Measurements from ENCODE around the gene OTOR.

The OTOR gene, protein sequence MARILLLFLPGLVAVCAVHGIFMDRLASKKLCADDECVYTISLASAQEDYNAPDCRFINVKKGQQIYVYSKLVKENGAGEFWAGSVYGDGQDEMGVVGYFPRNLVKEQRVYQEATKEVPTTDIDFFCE

DNA sequence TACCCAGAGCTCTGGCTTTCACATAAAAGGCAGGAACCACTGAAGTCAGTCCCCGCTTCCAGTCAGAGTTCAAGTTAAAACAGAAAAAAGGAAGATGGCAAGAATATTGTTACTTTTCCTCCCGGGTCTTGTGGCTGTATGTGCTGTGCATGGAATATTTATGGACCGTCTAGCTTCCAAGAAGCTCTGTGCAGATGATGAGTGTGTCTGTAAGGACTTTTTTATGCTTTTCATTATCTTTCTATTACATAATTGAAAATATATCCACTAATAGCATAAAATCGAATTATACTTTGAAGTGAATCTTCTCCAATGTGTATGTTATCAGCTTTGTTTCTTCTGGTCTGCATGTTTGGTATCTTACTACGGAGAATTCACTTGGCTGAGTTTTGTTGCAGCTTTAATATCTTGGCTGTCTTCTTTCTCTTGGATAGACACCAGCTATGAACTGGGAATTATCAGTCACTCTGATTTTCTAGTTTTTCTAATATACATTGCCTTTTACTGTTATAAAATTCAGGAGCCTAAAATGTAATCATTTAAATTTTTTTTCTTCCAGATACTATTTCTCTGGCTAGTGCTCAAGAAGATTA lies at the start of gene OTOR:
Gene OTOR, plus strand, starts transcription at position 51 of the 593 bp plus-strand sequence. Its CDS starts 44 bp downstream, at position 95.
- no peak for DNase-seq (ENCODE audit: low read depth)

DNA sequence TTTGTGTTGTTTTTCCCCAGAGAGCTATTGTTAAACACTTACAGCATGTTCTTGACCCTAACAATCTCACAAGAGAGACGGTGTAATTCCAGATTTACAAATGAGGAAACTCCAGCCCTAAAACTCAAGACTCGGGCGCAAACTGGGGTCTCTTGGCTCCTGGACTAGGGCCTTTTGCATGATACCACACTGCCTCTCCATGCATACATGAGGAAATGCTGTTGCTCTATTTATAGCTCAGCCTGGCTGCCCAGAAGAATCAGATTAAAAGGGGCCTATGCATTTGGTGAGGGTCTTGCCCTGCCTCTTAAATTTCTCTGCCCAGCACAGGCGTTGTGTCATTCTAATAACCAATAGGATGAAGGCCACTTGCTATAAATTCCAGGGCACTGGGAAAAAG lies 48.9 kb upstream of the OTOR start:
- no peak for DNase-seq (ENCODE audit: low read depth)

DNA sequence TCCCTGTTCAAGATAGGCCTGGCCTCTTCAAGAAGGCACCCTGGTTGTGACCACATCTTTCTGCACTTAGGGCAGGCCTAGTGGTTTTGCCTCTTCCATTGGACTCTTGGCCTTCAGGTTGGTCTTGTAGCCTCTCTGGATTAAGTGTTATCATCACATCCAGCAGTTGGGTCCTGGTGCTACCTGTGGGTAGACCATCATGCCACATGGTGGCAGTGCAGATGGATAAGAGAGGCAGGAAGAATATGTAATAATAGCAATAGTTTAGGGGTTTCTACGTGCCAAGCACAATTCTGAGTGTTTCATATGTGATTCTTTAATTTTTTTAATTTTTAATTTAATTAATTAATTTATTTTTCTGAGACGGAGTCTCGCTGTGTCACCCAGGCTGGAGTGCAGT lies 46.9 kb upstream of the OTOR start:
- DNase-seq (ENCODE audit: low read depth) = no peak

DNA sequence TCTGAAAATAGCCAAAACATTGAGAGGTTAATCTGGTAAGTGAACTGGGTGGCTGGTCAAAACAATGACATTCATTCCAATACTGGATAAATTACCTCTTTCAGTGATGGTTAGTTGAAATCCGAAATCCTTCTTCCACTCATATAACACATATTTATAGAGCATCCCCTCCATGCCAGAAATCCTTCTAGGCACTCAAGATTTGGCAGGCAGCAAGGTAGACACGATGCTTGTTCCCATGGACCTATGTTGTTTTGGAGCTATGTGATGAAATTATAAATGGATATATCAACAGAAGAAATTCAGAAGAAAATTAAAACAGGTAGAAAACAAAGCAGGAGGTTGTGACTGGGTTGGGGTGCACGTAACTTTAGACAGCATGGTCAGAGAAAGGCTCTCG lies 44.6 kb upstream of the OTOR start:
- DNase-seq (ENCODE audit: low read depth) = no peak

DNA sequence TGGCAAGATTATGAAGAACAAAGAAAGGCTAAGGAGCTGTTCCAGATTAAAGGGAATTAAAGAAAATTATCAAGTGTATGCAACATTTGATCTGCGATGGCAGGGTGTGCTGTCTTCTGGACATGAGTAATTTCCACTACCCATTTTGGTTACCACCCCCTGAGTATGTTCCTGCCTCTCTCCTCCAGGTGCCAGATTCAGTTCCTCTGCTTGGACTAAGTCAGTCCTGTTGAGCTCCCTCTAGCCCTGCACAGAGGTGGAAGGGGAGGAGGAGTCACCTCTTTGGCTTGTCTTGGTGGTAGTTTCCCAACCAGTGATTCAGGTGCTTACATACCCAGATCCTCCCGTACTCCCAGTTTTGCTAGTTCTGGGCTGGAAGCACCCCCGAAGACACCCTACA lies 40.5 kb upstream of the OTOR start:
- DNase-seq (ENCODE audit: low read depth) = no peak

DNA sequence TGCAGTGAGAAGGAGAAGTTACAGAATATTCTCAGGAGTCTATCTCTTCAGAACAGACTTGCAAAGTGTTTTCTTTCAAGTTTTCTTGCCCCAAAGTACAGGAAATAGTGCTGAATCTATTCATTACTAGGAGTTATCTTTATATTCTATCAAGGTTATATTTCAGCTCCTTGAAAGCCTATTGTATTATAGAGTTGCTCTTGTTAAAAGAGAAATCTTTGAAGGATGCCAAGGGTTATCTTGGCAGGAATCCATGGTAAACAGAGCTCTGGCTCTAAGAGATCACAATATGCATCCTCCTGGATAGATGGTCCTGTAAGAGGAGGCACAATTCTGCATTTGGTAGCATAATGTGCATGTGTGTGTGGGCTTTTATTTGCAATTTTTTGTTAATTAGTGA lies 39.6 kb upstream of the OTOR start:
- DNase-seq (ENCODE audit: low read depth) = no peak

DNA sequence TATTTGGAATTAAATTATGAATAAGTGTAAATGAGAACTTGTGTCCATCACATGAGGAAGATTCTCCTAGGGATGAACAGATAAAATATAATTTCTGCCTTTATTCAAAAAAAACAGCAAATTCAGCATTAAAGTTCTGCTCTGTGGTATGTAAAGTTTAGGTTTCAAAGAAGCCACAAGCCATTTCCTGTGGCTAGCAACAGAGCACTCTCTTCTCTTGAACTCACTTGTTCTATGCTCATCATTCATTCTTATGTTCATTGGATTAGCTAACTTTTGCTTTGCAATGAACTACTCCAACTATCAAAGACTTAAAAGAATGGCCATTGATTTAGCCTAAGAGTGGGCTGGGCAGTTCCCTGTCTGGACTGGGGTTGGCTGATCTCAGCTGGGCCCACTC lies 39.1 kb upstream of the OTOR start:
- no peak for DNase-seq (ENCODE audit: low read depth)

DNA sequence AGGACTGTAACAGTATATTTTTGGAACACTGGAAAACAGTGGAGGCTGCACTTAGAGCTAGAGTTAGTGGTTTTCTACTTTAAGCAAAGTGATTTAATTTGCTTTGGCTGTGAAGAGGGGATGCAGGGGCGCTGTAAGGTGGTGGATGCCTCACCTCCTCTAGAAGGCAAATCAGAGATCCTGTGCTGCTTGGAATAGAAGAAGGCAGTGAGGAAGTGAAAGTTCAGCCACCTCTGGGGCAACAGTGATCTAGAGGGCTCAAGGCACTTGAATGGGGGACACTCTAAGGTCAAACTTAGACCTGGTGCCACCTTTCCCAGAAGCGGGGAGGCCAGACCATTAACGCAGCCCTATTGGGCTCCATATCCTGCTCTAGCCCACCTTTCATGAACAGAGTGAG lies 37.4 kb upstream of the OTOR start:
- no peak for DNase-seq (ENCODE audit: low read depth)

DNA sequence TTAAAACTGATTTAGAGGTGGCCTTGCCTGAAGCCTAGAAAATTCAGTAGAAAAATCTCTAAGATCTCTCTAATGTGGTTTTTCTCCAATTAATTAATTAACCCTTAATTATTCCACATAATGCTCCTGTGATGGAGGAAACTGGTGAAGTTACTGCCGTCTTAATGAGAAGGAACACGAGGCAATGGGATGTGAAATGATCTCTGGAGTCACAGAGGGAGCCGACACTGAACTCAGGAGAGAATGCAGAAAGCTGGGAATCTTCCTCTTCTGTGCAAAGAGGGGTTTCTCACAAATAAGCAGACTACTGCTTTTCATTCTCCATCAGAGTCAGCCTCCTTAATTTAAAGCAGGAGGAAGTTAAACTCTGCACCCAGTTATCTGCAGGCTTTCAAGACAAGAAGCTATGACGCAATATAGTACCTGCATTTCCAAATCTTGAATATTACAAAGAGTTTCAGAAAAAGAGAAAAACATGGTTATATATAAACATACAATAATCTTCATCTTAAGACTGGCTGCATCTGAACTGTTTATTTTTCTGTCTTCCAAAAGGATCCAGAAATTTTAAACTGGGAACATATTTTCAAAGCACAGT lies 36.4 kb upstream of the OTOR start:
- DNase-seq (ENCODE audit: low read depth) = no peak

DNA sequence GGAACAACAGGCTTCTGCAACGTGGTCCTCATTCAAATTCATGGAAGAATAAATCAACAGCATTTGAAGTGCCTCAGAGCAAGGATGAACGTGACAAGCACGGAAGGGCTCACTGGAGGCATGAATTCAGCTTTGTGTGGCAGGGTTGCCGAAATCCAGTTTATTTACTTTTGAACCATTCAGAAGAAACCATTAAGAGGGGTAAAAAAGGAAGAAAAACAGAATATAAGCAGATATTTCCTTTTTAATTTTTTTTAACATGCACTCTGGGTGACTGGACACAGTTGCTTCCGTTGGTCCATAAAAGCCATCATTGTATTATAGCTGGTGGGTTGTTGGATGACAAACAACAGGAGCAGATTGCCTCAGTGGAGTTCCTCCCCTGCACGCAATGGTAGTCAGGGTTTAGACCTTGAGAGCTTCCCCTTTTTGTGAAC lies 35.6 kb upstream of the OTOR start:
- DNase-seq (ENCODE audit: low read depth) = no peak

DNA sequence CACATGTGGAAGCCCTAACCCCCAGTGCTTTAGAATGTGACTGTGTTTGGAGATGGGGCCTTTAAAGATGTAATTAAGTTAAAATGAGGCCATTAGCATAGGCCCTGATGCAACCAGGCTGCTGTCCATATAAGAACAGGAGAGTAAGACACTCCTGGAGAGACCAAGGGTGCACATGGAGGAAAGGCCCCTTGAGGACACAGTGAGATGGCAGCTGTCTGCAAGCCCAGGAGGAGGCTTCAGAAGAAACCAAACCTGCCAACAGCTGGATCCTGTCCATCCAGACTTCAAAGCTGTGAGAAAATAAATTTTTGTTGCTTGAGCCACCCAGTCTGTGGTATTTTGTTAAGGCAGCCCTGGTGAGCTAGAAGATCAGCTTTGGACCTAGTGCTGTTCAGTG lies 35.1 kb upstream of the OTOR start:
- no peak for DNase-seq (ENCODE audit: low read depth)

DNA sequence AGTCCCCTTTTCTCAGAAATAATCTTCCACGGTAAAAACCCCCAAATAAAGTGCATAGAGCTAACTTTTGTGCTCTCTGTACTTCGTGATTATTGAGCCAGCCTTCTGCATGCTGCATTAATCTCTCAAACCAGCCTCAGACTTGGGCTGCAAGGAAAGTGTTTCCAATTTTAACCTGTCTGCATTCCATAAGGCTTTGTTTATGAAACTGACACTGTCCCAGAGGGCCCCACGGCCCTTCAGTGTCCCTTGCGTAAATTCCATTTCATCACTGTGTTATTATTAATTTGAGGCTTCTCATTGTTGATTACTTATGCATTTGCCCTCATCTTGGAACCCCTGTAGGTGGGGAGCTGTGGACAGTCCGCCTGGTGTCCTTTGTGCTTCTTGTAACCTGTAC lies 33.9 kb upstream of the OTOR start:
- DNase-seq (ENCODE audit: low read depth) = no peak

DNA sequence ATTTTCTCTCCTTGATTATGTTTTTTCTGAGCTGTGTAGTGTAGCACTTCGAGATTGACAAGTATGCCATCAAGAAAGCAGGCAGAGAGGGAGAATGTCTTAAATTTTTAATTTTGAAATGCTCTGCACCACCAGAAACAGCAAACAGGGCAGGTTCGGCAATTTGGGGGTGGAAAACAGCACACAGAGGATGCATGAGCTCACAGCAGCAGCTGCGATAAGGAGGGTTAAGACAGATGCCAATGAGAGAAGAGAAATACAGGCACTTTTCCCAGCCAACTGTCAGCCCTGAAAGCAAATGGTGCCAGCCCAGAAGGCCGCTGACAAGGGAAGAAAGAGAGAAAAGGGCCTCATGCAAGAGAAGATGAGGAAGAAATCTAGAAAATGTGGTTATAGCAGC lies 33.4 kb upstream of the OTOR start:
- no peak for DNase-seq (ENCODE audit: low read depth)

DNA sequence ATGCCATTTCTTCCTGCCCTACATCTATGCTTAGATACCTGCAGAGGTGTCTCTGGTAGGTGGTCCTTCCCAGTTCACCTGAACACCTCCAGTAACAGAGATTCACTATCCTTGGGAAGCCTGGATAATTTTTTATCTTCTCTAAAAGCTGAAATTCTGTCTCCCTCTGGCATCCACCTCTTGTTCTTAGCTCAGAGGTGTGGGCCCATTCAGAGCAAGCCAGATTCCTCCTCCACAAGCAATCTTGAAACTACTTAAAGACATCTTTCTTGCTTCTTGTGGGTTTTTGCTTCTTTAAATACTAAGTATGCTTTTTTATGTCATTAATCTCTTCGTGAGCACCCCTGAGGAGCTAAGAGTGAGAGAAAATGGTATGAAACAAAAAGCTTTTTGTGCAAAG lies 28.7 kb upstream of the OTOR start:
- DNase-seq (ENCODE audit: low read depth) = no peak

DNA sequence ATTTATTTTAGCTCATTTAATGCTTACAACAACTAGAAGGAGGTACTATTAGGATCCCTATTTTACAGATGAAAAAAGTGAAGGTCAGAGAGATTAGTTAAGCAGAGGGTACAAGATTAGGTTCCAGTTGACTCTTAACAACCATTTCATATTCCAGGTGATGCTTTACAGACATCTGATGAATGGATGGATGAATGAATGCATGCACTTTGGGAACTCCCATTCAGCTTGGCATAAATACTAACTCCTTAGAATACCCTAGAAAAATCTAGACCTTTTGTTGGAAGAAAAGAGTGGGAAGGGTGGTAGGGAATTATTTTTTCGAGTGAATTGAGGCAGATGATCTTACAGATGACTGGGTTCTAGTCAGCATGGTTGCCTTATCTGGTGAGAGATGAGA lies 19.1 kb upstream of the OTOR start:
- no peak for DNase-seq (ENCODE audit: low read depth)

DNA sequence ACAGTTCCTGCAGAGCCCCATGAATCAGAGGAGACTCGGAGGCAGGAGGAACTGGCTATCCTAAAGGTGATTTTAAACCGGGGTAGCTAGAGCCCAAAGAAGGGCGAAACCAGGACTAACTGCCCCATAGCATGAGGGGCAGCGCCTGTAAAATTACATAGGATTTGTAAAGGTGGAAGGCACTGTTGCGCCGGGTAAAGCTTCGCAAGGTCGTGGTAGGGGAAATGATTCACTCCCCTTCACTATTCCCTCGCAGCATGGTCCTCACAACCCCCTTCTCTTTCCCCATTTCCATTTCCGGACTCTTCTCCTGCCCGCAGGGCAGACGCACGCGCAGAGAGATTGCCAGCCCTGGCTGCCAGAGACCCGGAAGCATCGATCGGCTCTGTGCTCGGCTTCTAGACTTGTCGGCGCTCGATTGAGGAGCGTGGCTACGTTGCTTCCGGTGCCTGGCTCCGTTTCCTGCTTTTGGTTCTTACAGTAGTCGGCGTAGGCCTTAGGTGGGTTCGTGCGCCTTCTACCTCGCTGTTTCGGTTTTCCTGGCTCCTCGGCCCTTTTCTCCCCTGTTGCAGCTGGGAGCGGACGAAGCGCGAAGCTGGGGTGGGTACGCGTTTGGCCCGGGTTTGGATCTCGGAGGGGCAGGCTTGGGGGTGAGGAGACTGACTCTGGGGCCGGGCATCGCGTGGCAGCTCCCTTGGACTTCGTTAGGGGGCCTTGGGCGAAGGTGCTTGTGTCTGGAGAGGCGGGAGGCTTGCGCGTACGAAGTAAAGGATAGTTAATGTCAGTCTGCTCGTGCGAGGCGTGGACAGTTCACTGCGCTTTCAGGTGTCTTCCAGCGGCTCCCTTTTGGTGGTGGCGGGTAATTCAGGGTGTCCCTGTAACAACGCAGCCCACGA lies 18.3 kb upstream of the OTOR start, which contains the start of gene SNRPB2:
Gene SNRPB2, plus strand, starts transcription at position 462 of the 896 bp plus-strand sequence. CDS start 1,677 bp downstream, outside the sequence.
- DNase-seq (ENCODE audit: low read depth) = peak; percentile 87

DNA sequence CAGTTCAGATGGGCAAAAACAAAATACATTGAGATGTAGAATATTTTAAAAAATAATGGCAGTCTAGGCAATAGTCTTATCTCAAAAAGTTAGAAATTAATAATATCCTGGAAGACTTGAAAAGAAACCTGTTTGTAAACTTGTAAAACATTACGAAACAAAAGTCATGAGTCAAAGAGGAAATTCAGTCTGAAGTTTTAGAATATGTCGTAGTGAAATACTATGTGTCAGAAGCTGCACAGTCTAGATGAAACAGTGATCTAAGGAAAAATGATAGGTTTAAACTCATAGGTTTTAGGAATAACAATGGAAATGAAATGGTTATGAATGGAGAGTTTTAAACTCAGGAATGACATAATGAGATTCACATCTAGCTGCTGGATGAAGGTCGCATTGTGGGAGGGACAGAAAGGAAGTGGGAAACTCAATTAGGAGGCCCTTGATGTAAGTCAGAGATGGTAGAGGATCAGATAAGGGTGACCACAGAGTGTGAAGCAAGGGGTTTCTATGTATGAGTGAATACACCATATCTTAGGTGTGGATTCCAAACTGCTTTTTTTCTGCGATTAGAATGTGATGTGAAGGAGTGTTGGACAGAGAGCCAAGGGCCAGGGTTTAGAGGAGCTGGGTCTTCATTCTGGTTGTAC lies 15.5 kb upstream of the OTOR start:
- DNase-seq (ENCODE audit: low read depth) = no peak

DNA sequence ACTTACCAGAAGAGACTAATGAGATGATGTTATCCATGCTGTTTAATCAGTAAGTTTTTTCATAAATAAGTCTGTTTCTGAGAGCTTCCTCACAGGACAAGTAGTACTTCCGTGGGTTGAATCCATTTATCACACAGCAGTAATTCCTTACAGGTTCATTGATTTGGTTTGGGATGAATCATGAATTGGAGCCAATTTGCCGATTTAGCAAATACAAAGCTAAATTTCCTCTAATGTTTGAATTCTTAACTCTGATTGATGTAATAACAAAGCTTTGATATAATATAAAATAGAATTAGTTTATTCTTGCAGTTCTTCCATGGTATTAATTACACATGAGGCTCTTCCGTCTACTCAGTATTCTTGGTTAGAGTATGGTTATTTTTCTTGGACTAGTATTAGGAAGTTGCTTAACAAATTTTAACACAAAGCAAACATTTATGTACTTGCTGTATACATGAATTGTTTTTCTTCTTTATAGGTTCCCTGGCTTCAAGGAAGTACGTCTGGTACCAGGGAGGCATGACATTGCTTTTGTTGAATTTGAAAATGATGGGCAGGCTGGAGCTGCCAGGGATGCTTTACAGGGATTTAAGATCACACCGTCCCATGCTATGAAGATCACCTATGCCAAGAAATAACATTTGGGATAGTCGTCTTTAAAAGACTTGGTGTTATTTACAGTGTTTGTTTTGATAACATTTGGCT lies 7.6 kb upstream of the OTOR start:
- DNase-seq (ENCODE audit: low read depth) = no peak

DNA sequence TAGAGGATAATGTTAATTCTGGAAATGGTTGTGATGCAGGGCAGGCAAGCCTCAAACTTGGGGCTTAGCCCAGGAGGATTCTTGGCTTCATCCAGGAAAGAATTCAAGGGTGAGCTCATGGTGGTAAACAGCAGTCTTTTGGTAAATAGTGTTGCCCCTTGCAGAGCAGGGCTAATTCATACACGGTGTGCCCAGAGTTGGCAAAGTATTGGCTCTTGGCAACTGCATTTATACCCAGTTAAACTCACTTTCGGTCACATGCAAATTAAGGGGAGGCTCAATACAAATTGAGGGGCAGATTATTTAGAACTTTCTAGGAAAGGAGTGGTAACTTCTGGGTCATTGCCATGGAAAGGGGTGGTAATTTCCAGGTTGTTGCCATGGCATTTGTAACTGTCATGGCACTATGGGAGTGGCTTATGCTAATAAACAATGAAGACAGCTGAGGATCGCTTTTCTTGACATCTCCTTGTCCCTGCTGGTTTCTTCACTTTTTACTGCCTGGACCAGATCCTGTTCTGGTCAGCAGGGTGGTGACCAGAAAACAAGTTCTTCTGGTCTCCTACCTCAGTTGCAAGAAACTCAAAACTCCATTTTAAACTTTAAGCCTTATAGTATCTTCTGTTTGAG lies 3.9 kb upstream of the OTOR start:
- DNase-seq (ENCODE audit: low read depth) = no peak

DNA sequence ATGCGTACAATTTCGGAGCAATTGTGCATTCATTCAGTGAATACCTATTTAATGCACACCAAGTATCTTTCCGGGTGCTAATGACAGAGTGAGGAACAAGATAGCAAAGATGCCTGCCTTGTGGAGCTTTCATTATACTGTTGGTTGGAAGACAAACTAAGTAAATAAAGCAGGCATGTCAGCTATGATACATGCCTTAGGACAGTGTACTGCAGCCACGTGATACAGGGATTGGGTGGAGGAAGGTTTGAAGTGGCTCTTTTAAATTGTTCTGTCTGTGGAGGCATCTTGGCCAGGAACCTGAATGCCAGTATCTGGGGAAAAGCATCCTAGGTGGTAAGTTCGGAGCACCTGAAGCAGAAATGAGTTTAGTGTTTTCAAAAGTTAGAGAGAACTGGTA lies 3.0 kb upstream of the OTOR start:
- DNase-seq (ENCODE audit: low read depth) = no peak

DNA sequence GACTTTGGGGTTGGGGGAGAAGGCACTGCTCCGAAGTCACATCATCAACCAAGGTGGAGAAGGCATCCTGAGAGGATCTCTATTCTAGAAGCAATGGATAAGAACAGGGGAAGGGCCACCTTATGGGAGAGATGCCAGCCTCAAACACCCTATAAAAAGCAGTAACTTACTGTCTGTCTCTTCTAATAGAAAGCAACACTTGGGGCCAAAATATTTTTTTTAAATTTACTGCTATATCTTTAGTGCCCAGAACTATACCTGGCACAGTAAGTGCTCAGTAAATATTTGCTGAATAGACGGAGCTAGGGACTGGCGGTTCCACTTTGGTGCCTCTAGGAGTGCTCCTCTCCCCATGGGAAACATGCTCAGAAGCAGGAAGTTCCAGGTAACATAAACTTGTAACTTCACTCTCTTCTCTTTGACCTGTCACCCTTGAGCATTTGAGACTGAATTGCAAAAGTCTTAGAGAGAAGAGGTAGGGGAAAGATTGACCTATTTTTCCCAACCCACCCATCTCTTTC lies 807 bp upstream of the OTOR start:
- DNase-seq (ENCODE audit: low read depth) = no peak
